HG02938 (cell line): ENCODE data around the gene RBP3.
A peak's percentile ranks its signal among the peaks of the same experiment; 100 is the strongest.
"Not testable (repeated sequence)": the region's sequence is repeated elsewhere in the genome, so short reads cannot be mapped to it uniquely, and the experiment has no call there.

Source experiments
- ATAC-seq: cut with Tn5 transposase; IDR thresholded peaks from one replicate; pipeline ENCODE4 v1.9.1; 2021; ENCODE audit warnings: mild to moderate bottlenecking, moderate library complexity; ENCODE audit not compliant: unreplicated experiment

The RBP3 gene

DNA sequence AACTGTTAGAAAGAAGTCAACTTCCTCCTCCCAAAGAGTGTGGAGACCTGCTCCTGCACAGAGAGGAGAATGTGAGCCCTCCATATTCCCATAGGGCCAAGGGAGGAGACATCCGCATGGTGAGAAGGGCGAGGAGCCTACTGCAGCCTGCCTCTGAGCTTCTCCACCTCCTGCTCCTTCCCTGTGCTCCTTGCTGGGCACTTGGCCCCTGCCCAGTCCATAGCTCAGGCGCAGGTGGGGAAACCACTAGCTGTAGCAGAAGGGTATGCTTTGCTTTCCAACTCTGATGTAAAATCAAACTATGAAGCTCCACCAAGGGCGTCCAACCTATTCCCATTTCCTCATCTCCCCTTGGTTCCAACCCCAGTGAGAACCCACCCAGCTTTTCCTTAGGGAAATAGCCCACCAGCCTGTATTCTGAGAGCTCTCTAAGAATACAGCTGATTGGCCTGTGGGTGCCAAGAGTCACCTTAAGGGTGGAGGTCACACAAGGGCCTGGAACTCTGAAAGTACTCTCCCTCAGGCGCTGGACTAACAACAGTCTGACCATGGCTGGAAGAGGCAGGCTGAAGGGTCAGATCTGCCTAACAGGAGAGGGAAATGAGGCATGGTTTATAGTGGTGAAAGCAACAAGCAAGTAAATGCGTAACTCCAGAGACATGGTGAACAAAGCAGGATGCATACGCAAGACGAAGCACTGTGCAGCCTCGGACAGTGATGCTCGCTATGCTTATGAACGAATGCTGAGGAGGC lies 22.0 kb downstream of the RBP3 start:
- ATAC-seq, result no peak

DNA sequence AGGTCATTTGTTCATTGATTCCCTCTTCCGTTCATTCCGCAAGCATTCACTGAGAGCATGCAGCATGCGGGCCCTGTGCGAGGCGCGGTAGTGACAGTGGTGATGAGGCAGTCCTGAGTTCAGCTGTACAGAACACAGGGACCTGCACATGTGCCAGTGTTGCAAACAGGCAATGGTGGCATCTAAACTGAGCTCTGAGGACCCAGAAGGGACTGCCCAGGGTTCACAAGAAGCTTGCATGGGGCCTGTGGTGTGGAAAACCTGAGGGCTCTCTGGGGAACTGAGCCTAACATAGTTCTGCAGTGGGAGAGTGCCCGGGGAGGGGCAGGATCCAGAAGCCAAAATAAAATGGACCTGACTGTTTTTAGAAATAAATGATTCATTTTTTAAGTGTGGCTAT lies 22.7 kb downstream of the RBP3 start:
- no peak for ATAC-seq

DNA sequence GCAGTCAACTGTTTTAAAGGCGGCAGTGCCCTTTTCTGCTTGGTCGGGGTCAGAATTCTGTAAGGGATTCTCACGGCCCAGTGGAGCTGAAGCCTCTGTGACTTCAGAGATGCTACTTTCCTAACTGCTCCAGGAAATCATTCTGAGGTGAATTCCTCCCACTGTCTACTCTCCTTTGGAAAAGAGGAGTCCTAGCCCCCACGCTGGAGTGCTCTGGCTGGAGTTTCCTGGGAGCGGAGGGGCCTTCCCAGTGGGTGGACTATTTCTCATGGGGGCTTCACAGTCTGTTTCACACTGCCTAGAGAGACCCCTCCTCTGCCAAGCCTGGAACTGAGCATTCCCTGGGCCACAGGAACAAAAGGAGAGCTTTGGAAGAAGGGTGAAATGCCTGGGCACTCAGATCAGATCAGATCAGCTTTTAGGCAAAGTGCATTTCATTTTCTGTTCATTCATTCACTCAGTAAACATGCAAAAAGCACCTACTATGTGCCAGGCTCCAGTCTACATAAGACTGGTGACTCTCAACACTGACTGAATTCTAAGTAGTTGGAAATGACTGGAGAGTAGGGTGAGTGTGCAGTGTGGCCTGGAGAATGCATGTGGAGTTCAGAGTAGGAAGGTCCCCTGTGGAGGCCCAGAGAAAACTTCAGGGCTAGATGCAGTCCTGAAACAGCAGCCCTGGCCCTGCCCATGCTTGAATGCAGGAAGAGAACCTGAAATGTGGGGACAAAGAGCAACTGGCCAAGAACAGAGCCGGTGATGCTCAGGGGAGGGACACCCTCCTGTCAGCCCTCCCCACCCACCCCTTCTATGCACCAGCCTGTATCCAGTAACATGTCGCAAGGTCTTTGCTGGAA lies 23.7 kb downstream of the RBP3 start:
- ATAC-seq, result no peak

DNA sequence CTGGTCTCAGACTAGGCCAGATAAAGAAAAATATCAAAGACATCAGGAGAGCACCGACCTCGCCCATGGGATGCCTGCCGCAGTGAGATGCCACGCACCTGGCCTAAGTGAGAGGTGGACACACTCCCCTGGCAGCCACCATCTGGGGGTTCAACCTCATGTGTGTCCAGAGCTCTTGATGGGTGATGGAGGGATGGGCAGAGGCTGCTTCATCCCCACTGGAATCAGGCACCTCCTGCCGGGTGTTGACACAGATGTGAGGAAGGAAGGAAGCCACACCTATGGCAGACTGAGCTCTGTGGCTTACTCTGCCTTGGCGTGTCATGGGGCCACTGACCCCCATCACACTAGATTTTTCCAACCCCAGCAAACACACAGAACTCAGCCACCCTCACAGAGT lies 24.6 kb downstream of the RBP3 start:
- ATAC-seq, result no peak

DNA sequence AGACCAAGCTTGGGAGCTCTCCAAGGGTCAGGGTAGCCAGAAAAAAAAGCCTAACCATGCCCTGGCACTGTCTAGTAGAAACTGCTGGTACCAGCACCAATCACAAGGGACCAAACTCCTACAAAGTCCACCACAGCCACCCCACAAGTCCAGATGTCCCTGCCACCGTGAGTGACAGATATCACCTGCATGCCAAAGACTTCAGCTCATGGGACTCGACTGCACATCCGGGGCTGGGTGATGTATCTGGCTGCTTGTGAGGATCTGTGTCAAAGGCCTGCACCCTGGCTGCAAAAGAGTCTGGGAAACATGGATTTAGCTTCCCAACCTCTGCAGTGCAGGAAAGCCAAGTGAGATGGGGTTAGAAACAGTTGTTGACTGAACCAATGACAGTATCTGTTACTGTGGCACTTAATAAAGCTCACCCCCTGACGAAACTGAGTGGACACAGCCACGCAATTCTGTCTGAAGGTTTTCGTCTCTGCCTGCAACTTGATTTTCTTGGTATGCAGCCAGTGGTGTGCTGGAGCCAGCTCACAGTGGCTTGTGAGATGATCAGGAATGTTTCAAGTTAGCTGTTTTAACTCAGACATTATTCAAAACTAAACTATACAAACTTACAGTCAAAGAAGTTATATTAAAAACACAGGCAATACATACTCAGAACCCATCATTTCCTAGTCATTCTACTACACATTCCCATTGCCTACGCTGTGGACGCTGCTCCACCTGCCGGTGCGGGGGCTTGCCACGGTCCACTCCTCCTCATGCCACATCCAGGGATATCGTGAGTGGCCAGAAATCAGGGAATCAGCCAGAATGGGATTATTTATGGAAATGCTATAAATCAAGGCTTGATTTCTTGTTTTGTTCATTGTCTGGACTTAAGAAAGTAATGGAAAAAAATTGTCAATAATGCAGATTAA lies 26.7 kb downstream of the RBP3 start:
- no peak for ATAC-seq

DNA sequence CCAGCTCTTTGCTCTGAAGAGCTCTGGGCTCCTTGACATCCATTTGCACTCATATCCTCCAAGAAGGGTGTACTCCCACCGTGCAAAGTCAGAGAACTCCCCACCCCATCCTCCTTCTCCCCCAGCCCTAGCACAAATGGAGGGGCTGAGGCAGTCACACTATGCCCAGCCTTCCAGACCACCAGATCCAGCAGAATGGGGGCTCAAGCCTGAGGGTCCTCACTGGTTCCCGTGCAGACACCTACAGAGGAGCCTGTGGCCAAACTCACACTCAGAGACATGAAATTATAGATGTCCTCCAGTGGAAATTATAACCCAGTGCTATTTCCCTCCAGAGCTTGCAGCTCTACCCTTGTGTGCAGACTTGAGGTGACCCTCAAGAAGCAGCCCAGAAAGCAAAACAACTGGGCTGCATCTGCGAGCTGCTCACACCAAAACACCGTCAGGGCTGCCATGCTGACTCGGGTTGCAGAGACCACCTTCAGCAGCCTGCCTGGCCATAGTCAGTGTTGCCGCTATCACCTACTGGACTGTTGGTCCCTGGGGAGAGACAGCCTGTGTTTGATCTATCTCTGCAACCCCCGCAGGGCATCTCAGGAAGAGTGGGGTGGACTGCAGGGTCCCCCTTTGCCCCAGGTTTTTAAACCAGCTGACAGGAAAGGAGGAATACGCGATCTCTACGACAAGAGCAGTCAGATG lies 28.5 kb downstream of the RBP3 start:
- no peak for ATAC-seq

DNA sequence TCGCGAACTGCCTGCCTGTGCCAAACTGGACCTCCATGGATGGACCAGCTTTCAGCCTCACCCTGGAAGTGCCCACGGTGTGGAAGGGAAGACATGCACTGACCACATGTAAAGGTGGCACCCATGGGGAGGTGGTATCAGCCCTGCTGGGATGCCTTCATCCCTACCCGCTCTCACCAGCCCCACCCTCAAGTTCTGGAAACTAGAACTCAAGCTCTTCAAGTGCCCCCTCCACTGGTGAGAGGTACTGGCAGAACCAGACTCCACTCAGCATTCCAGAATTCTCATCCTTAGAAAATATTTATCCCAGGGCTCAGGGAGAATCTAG lies 30.0 kb downstream of the RBP3 start:
- ATAC-seq, result no peak

DNA sequence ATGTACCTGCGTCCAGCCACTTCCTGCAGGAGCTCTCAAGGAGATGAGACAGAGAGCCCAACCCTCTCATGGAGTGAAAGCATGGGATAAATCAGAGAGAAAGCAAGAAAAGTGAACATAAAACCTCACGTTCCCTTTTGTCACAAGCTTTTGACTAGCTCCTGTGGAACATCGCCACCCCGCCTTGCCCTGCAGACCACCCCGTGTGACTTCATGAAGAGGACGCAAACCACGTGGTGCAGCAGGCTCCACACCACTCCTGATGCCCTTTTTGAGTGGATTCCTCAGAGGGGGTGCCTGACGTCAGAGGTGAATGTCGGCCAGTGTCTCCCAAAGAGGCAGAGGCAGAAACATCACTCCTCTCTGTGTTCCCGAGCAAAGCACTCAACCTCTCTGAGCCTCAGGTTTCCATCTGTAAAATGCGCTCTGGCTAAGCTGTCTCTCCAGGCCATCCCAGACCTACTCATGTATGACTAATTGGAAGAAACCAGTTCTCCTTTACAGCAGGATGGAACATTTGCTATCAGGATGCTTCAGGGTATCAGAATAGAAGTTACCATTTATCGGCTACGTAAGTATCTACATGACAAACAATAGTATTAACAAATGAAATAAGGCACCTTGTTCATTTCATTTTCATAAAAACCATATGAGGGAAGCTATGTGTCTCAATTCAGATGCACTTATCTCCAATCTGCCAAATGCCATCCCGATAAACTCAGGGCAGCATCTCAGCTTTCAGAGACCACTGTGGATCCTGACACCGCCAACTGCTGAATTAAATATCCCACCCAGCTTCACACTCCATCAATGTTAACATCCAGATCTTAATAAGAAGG lies 30.7 kb downstream of the RBP3 start:
- ATAC-seq, result no peak

DNA sequence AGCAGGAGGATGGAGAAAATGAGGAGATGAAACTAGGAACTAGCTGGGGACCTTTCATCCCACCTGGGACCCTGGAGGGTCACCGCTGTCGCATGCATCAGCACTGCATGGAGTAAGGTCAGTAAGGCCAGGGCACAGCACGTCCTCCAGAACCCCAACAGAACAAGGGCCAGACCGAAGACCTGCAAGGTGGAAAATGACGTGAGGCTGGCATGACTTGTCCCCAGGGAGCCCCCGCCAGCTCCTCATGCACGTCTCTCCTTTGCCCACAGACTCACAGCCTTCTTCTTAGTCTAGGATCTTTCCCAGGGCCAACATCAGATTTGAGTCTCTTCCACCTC lies 31.3 kb downstream of the RBP3 start:
- no peak for ATAC-seq

DNA sequence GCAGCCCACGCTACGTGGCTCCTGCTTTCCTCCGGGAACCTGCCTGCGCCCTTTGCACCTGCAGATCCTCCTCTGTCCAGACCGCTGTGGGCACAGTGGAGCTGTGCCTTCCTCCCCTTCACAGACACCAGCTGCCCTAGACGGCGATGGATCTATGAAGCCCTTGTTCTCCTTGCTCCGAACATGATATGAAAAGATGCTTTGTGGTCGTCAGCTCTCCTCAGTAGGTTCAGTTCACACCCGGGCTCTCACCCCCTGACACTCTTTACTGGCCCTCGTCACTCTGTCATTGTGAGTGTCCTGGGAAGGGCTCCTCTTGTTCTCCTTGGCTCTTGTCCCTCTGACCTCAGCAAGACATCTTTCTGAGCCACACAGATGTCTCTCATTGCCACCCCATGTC lies 31.7 kb downstream of the RBP3 start:
- ATAC-seq, result no peak

DNA sequence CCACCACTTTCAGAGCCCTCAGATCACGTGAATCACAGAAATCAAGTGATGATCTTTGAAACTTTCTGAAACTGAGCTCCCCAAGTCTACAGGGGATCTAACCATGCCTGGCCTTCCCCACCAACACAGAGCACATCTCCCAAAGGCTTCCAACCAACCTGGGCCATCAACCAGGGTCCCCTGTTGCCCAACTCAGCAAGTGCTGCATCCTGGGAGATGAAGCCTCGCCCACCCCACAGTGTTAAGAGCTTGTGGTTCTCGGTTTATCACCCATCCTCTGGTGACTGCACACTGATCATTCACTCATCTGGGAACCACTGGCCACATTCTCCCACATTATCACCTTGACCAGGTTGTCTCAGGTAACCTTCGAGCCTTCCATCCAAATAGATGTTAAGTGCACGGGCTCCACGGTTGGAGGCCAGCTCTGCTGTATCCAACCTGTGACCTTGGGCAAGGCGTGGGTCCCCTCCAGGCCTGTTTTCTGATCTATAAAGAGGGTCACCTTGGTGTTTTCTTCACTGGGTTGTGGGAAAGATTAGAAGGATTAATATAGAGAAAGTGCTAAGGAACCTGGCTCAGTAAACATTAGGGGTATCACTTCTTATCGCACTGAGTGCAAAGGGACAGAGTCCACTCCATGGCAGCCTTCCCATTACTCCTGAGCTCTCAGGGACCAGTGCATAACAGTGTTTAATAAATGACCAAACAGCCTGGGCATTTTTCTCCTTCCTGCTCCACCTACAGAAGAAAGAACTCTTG lies 32.4 kb downstream of the RBP3 start:
- ATAC-seq, result no peak

DNA sequence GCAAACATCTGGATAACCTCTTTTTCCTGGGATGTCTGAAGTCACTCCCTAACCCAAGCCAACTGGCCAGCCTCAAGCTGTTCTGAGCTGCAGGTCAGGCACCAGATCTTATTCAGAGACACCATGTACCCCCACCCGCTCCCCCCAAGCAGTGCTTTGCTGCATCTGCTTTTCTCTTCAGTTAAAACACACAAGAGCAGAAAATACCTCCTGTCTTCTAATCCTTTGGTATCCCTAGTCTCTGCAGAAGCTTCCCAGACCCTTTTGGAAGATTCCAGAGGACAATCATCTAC lies 32.9 kb downstream of the RBP3 start:
- no peak for ATAC-seq

DNA sequence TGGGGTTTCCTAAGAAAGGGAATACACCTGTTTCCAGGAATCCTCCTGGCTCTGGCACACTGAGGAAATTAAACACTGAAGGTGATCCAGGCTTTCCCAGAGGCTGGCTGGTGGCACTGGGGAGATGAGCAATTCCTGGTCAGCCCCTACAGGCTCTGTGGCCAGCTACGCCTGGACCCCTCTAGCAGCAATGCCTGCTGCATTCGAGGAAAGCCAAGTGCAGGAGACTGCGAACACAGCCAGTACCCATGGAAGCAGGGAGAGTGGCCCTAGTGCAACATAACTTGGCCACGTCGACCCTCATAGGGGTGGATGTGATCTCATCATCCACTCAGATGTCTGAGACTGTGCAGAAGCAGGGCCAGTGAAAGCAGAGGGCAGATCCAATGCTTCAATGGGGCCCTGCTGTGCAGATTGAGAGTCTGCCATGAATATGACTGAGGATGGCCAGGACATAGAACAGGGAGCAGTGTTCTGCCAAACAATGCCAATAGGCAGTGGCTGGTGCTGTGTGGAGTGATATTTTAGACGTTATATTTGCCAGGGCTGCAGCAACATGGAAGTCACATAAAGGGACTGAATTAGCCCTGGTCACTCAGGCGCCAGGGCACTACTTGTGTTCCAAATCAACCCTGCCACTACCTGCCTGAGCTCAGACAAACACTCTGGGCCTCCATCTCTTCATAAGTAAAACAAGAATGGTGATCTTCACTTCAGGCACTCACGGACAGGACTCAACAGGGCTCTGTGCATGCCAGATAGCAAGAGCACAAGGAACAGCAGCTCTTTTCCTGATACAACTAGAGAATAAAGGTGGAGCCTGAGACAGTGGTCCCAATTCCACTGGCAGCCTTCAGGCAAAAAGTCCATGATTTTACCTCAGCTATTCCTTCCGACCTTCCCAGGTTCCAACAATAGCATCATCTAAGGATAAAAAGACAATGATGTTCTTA lies 33.5 kb downstream of the RBP3 start:
- ATAC-seq, result no peak

DNA sequence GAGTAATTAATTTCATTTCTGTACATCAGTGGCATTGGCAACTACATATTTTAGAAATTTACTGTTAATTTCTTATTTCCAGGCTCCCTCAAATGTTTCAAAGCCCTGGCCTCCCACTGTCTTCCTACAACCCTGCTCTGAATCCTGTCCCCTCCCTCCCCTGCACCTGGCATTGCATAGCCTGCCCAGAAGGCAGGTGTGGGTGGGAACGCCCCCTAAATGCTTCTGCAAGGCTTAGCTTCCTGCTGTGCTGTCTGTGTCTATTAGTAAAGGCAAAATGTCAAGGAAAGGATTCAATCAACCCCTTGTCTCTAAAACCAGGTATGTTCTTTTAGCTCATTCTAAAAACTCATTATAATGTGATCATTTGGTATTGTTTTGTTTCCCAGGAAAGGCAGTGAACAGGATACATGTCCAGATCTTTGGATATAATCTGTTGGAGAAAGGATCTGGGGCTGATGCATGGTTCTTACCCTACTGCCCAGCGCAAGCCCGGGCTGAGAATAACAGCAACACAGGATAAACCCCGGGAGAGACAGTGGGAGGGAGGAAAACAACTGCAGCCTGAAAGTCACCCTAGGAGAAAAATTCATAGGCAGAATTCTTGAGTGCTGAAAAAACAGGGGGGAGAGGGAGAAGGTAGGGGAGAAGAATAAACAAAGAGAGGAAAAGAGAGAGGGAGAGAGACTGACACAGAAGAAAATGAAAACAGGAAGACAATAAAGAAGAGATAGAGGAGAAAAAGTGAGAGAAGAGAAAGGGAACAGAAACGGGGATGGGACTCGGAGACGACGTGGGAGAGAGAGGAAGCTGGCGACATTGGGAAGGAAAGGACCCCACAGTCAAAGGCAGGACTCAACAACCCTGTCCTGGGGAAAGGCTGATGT lies 35.3 kb downstream of the RBP3 start:
- ATAC-seq, result no peak

DNA sequence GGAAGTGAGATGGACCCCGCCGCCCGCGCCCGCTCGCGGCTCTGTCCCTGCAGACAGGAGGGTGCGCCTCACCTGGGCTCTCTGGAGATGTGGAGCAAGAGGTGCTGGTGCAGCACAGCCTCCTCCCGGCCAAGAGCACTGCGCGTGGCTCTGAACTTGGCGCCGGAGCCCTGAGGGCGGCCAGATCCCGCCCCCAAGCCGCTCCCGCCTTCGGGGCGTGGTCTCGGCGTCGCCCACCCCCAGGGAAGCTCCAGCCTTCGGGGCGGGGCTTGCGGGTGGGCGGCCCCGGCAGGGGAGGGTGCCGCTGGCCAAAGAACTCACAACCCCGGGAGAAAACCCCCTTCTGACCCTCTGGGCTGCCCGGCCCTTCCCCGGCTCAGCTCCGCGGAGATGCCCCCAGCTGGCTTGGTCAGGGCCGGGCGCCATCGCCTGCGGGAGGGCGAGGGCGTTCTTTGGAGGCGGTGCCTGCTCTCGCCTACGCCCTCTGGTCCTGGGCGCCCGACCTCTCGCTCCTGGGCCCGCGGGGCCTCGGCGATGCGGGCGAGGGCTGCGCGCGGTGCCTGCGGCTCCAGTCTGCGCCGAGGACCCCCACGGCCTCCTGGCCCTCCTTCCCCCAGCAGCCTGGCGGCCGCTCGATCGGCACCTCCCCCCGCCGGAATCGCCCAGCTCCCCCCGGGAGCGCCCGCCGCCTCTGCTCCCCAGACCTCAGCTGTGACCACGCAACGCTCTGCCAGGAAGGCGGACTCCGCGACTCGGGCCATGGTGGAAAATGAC lies 36.2 kb downstream of the RBP3 start, which contains the start of gene ZNF488:
ZNF488 (minus strand) TSS at position 146 of the 774 bp plus-strand sequence. CDS start 15,464 bp downstream, outside the sequence.
- ATAC-seq, result peak; percentile 72

DNA sequence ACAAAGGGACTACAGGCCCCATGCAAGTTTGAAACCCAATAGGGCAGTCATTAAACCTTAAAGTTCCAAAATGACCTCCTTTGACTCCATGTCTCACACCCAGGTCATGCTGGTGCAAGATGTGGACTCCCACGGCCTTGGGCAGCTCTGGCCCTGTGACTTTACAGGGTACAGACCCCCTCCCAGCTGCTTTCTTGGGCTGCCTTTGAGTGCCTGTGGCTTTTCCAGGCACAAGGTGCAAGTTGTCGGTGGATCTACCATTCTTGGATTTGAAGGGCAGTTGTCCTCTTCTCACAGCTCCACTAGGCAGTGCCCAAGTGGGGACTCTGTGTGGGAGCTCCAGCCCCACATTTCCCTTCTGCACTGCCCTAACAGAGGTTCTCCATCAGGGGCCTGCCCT lies 37.9 kb downstream of the RBP3 start:
- ATAC-seq, result not testable (repeated sequence)
